MM.1S (cell line): ENCODE results near the gene AQP2.

Experiments
- DNase-seq: peaks from one replicate; pipeline ENCODE4 v3.0.0-alpha.2; 2015
- H2AFZ ChIP-seq: fragments of 300-600 bp; sonication (generic); 2 replicates; pipeline ENCODE4 v1.6.0; 2016; ENCODE audit warnings: antibody characterized with exemption, low read length
- H3F3A ChIP-seq: fragments of 300-600 bp; sonication (generic); 2 replicates; pipeline ENCODE4 v1.6.1; 2016; ENCODE audit warnings: mild to moderate bottlenecking, antibody characterized with exemption, low read length, moderate library complexity, mixed read lengths; ENCODE audit not compliant: insufficient read depth
- H3K27ac ChIP-seq: fragments of 300-600 bp; sonication (generic); 2 replicates; pipeline ENCODE4 v1.5.1; 2016; ENCODE audit warnings: mild to moderate bottlenecking, low read length
- H3K27me3 ChIP-seq: fragments of 300-600 bp; sonication (generic); replicated peaks from 2 replicates; pipeline ENCODE4 v1.6.0; 2016; ENCODE audit warnings: low read length; ENCODE audit not compliant: insufficient read depth
- H3K36me3 ChIP-seq: fragments of 300-600 bp; sonication (generic); replicated peaks from 2 replicates; pipeline ENCODE4 v1.6.1; 2016; ENCODE audit warnings: mild to moderate bottlenecking, low read length, mixed read lengths; ENCODE audit not compliant: insufficient read depth
- H3K4me1 ChIP-seq: fragments of 300-600 bp; sonication (generic); 2 replicates; pipeline ENCODE4 v1.6.1; 2016; ENCODE audit warnings: low read length, mixed read lengths
- H3K4me2 ChIP-seq: fragments of 300-600 bp; sonication (generic); 2 replicates; pipeline ENCODE4 v1.6.0; 2016; ENCODE audit warnings: low read depth, low read length
- H3K4me3 ChIP-seq: fragments of 300-600 bp; sonication (generic); 2 replicates; pipeline ENCODE4 v1.5.1; 2016; ENCODE audit warnings: low read length, mixed read lengths
- H3K79me2 ChIP-seq: fragments of 300-600 bp; sonication (generic); 2 replicates; pipeline ENCODE4 v1.6.1; 2016; ENCODE audit warnings: mixed run types, low read length, mixed read lengths
- H3K9ac ChIP-seq: fragments of 300-600 bp; sonication (generic); 2 replicates; pipeline ENCODE4 v1.6.1; 2016; ENCODE audit warnings: low read length, mixed read lengths
- H3K9me2 ChIP-seq: fragments of 300-600 bp; sonication (generic); replicated peaks from 2 replicates; pipeline ENCODE4 v1.6.1; 2016; ENCODE audit warnings: mild to moderate bottlenecking, low read length, mixed read lengths; ENCODE audit not compliant: insufficient read depth
- H3K9me3 ChIP-seq: fragments of 300-600 bp; sonication (generic); replicated peaks from 2 replicates; pipeline ENCODE4 v1.6.1; 2016; ENCODE audit warnings: mild to moderate bottlenecking, low read length, mixed read lengths; ENCODE audit not compliant: insufficient read depth
- H4K20me1 ChIP-seq: fragments of 300-600 bp; sonication (generic); 2 replicates; pipeline ENCODE4 v1.6.1; 2016; ENCODE audit warnings: mild to moderate bottlenecking, low read length, moderate library complexity, mixed read lengths; ENCODE audit not compliant: insufficient read depth
- CTCF ChIP-seq: fragments of 300-600 bp; sonication (generic); IDR thresholded peaks from 2 replicates; pipeline ENCODE4 v1.5.1; 2016; ENCODE audit warnings: antibody characterized with exemption, low read length, mixed read lengths
- EZH2 ChIP-seq: fragments of 300-600 bp; sonication (generic); optimal IDR thresholded peaks from 2 replicates; pipeline ENCODE3; 2017; ENCODE audit warnings: low read depth, mild to moderate bottlenecking, antibody characterized with exemption, low read length, mixed read lengths
- EZH2phosphoT487 ChIP-seq: fragments of 300-600 bp; sonication (generic); IDR thresholded peaks from 2 replicates; pipeline ENCODE4 v1.6.1; 2018; ENCODE audit warnings: antibody characterized with exemption, low read length

The AQP2 gene

GRCh38 chr12:49917166-49917787 is 33.3 kb upstream of the AQP2 start:
- no peak overlapping the region for H3K4me2 ChIP-seq
- no peaks in the 10 kb centered on the region for H3K9me3 ChIP-seq
- no peak for TF ChIP-seq CTCF
- H4K20me1 ChIP-seq, result no peaks in the 10 kb centered on the region
- no peak overlapping the region for H3K4me3 ChIP-seq
- H3K9me2 ChIP-seq, result no peaks in the 10 kb centered on the region
- H3K27ac ChIP-seq, result no peak overlapping the region
- no peaks in the 10 kb centered on the region for H3K79me2 ChIP-seq
- no peaks in the 10 kb centered on the region for H3F3A ChIP-seq
- no peaks in the 10 kb centered on the region for H3K4me1 ChIP-seq
- H2AFZ ChIP-seq, result no peak overlapping the region
- no peak for DNase-seq
- no peaks in the 10 kb centered on the region for H3K36me3 ChIP-seq
- H3K27me3 ChIP-seq, result no peaks in the 10 kb centered on the region
- H3K9ac ChIP-seq, result no peak overlapping the region

DNA sequence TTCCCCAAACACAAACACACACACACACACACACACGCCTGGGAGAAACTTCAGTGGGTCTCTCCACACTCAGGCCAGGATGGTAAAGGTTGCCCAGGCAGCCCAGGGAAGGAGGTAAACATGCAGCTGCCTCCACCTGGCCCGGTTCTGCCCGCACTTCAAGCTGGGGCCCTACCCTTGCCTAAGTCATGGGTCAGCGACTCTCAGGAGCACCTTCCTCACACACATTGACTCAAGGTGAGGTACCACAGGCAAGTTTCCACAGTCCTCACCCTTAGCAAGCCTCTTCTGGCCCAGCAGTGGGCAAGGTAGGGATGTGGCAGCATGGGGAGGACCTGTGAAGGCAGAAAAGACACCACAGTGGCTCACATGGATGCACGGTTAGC is 32.8 kb upstream of the AQP2 start:
- H3K27me3 ChIP-seq, result no peaks in the 10 kb centered on the region
- TF ChIP-seq EZH2phosphoT487 (no peak), CTCF (no peak), EZH2 (no peak)
- H3K9me3 ChIP-seq, result no peaks in the 10 kb centered on the region
- no peaks in the 10 kb centered on the region for H3K9me2 ChIP-seq
- H3K4me3 ChIP-seq, result no peak overlapping the region
- H3K4me1 ChIP-seq, result no peaks in the 10 kb centered on the region
- no peak overlapping the region for H3K9ac ChIP-seq
- H3K4me2 ChIP-seq, result no peak overlapping the region
- H2AFZ ChIP-seq, result no peak overlapping the region
- no peaks in the 10 kb centered on the region for H4K20me1 ChIP-seq
- no peaks in the 10 kb centered on the region for H3K36me3 ChIP-seq
- DNase-seq, result no peak
- no peak overlapping the region for H3K27ac ChIP-seq
- no peaks in the 10 kb centered on the region for H3F3A ChIP-seq
- H3K79me2 ChIP-seq, result no peaks in the 10 kb centered on the region

DNA sequence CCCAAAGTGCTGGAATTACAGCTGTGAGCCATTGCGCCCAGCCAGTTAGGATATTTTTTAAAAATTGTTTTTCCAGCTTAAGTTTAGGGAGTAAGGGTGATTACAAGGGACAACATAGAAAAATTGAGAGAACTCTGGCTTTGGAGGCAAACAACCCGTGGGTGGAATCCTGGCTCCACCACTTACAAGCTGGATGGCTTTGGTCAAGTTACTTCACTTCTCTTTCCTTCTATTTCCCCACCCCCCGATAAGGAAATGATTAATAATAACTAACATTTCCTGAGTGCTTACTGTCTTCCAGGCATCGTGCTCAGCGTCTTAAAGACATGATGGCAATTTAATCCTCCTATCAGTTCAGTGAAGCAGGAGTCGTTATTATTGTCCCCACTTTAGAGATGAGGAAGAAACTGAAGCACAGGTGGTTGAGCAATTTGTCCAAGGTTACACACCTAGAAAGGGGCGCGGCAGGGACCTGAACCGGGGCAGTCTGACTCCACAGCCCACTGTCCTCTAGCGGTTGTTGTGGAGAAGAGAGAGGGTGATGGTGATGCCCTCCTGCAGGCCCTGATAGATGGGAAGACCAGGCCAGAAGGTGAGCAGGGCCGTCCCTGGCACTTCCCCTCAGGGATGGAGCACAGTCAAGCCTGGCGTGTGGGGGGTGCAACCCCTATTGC is 30.2 kb upstream of the AQP2 start:
- Histone ChIP-seq H3K27me3 (no peaks in the 10 kb centered on the region), H3K27ac (no peak overlapping the region), H3K4me3 (no peak overlapping the region), H3K36me3 (no peaks in the 10 kb centered on the region), H3K9ac (no peak overlapping the region), H3K4me1 (no peaks in the 10 kb centered on the region), H3K4me2 (no peak overlapping the region), H2AFZ (no peak overlapping the region), H3K9me2 (no peaks in the 10 kb centered on the region), H4K20me1 (no peaks in the 10 kb centered on the region), H3K9me3 (no peaks in the 10 kb centered on the region), H3F3A (no peaks in the 10 kb centered on the region), H3K79me2 (no peaks in the 10 kb centered on the region)
- no peak for DNase-seq
- TF ChIP-seq CTCF, result no peak
- TF ChIP-seq EZH2phosphoT487, result no peak
- TF ChIP-seq EZH2, result no peak
